ENCODE measurements around the gene SLC66A2.

SLC66A2 gene

GRCh38 chr18:79987566-79987965 is 36.1 kb upstream of the SLC66A2 start:
- TF ChIP-seq, protein P1, sequence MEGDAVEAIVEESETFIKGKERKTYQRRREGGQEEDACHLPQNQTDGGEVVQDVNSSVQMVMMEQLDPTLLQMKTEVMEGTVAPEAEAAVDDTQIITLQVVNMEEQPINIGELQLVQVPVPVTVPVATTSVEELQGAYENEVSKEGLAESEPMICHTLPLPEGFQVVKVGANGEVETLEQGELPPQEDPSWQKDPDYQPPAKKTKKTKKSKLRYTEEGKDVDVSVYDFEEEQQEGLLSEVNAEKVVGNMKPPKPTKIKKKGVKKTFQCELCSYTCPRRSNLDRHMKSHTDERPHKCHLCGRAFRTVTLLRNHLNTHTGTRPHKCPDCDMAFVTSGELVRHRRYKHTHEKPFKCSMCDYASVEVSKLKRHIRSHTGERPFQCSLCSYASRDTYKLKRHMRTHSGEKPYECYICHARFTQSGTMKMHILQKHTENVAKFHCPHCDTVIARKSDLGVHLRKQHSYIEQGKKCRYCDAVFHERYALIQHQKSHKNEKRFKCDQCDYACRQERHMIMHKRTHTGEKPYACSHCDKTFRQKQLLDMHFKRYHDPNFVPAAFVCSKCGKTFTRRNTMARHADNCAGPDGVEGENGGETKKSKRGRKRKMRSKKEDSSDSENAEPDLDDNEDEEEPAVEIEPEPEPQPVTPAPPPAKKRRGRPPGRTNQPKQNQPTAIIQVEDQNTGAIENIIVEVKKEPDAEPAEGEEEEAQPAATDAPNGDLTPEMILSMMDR (conservative IDR thresholded peaks at IDR 0.05) = no peak
- TF ChIP-seq ZFX (IDR thresholded peaks at IDR 0.05) = no peak
- peak overlapping the region; percentile 96 for H3K27ac ChIP-seq

DNA sequence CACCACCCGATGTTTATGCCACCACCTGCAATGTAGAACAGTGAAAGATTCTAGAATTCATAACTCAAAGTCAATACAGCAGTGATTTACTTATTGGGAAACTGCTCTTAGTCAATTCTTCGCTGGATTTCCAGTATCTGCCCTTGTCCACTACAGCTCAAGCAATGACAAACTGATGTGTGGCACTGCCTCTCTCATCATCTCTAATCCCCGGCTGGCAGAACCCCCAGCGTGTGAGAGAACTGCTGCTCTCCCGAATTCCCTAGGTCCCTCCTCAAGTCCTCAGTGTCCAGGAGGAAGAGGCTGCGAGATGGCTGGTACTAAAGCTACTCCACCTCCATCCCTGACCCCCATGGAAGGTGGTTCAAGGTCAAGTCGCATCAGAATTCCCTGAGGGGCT is 35.3 kb upstream of the SLC66A2 start:
- H3K27ac ChIP-seq = peak overlapping the region; percentile 29; the same call in 1 of the 2 replicates
- TF ChIP-seq ZFX (IDR thresholded peaks at IDR 0.05) = no peak
- TF ChIP-seq, protein P1 (conservative IDR thresholded peaks at IDR 0.05) = no peak

DNA sequence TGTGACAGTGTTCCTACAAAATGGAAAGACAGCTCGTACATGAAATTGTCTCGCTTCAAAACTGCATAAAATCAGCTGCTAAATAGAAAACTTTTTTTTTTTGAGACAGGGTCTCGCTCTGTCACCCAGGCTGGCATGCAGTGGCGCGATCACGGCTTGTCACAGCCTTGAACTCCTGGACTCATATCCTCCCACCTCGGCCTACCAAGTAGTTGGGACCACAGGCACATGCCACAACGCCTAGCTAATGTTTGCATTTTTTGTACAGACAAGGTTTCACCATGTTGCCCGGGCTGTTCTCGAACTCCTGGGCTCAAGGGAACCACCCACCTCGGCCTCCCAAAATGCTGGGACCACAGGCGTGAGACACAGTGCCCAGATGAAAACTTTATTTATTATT is 33.7 kb upstream of the SLC66A2 start:
- no peak overlapping the region for H3K27ac ChIP-seq
- TF ChIP-seq ZFX (IDR thresholded peaks at IDR 0.05) = no peak
- TF ChIP-seq, protein P1 (conservative IDR thresholded peaks at IDR 0.05) = no peak

DNA sequence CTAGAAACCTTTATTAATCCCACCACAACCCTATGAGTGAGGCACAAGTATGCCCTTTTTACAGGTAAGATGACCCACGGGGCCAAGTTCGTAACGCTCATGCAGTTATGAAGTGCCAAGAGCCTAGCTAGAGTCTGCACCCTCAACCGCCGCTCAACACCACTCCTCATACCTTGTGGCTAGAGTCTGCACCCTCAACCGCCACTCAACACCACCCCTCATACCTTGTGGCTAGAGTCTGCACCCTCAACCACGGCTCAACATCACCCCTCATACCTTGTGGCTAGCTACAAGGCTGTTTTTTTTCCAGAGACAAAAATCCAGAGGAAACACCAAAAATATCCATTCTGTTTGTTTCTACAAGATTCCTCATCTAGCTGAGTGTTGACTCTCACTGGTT is 32.3 kb upstream of the SLC66A2 start:
- H3K27ac ChIP-seq = no peak overlapping the region
- no peak for TF ChIP-seq ZFX (IDR thresholded peaks at IDR 0.05)
- TF ChIP-seq, protein P1 (conservative IDR thresholded peaks at IDR 0.05) = no peak

DNA sequence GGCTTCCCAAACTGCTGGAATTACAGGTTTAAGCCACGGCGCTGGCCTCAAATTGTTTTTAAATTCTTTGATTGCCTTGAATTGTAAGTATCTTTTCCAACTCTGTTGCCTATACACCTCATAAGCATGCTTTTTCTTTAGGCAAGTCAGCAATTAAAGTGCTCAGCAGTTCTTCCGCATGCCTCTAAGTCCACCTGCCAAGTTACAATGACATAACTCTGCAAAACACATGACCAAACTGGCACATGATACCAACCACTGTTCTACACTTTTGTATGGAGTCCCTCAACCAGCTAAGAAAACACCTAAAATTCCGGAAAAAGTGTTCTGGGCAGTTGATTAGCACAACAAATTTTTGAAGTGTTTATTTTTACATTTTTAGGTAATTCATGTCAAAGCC is 31.8 kb upstream of the SLC66A2 start:
- no peak overlapping the region for H3K27ac ChIP-seq
- TF ChIP-seq, protein P1 (conservative IDR thresholded peaks at IDR 0.05) = no peak
- no peak for TF ChIP-seq ZFX (IDR thresholded peaks at IDR 0.05)

- no peak overlapping the region for H3K27ac ChIP-seq
- no peak for TF ChIP-seq ZFX (IDR thresholded peaks at IDR 0.05)
- TF ChIP-seq, protein P1 (conservative IDR thresholded peaks at IDR 0.05) = no peak
Measured at GRCh38 chr18:79982736-79983135, 31.3 kb upstream of the SLC66A2 start.

DNA sequence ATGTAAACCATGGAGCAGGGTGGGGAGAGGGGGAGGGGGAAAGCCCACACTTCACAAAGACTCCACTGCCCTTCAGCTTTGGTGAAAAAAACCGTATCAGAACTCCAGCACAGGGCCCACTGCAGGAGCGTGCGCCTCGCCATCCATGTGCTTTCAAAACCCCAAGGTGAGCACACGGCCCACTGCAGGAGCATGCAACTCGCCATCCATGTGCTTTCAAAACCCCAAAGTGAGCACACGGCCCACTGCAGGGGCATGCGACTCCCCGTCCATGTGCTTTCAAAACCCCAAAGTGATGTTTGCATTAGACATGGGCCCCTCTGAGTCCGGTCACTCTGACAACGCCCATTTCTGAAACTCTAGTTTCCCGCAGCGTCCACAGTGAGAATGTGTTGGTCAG is 29.1 kb upstream of the SLC66A2 start:
- TF ChIP-seq, protein P1 (conservative IDR thresholded peaks at IDR 0.05) = no peak
- no peak for TF ChIP-seq ZFX (IDR thresholded peaks at IDR 0.05)
- H3K27ac ChIP-seq = no peak overlapping the region

Data from C4-2B (cell line).